SH-SY5Y (cell line): ENCODE measurements around the gene HK2.

Source experiments
- GATA2 ChIP-seq: IDR thresholded peaks from 2 replicates; pipeline ENCODE4 v1.6.1; 2011; ENCODE audit warnings: mild to moderate bottlenecking, low read depth, low read length
- GATA3 ChIP-seq: IDR thresholded peaks from 2 replicates; pipeline ENCODE4 v1.6.1; 2011; ENCODE audit warnings: low read depth, mild to moderate bottlenecking, low read length, moderate library complexity

Gene HK2

DNA sequence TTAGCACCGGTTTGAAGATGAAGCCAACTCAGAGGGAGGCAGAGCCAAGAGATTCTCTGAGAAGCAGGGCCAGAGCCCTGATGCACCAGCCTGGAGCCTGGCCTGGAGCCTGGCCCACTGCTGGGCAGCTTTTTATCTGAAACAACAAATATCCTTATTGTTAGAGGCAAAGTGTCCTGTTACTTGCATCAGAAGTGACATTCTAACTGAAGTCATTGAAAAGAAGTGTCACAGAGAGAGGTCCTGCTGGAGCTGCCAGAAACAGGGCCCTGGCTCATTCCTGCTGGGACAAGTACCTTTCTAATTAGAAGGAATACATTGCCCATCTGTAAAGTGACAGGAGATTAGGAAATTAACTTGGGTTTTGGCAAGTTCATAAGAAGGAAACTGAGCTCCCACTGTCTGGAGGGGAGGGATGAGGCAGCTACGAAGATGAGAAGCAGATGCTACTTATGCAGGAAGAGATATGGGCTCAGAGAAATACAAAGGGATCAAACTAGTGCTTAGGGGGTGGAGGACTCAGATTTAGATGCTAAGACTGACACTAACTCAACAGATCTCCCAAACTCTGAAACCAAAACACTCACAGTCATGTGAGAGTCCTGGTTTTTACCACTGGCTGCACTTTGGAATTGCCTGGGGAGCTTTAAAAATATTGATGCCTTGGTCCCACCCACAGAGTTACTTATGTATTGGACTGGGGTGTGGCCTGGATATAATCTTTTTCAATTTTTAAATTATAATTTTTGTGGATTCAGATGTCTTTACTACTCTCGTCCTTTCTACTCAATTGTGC is 11.0 kb upstream of the HK2 start:
- TF ChIP-seq GATA2 (no peak), GATA3 (no peak)

DNA sequence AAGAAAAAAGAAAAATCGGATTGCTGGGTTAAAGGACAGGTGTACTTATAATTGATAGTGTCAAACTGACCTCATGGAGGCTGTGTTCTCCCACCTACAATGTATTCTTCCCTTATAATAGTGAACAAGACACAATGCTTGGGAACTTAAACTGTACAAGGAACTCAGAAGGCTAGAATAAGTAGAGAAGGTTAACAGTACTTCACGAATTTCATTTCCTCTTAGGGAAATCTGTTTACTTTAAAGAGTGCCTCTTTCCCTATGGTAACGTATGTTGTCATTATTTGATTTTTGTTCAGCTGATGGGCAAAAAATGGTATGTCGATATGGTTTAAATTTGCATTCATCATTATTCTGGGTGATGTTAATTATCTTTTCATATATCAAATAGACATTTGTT is 9.2 kb upstream of the HK2 start:
- no peak for TF ChIP-seq GATA3
- TF ChIP-seq GATA2, result no peak

DNA sequence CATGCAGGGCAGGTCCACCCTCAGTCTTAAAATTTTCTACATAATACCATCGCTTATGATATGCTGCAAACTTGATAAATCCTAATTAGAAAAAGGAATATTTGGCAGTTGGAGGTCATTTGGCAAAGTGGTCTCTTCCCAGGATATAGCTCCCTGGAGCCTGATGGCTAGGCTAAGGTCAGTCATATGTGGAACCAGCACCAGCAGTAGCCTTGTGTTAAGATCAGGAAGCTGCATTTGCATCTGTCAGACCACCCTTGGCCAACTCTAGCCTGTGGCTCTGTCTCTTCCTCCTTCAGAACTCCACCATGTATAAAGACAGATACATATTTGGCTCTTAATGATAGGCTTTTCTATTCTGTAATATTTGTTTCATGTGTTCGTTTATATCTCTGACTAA is 5.4 kb upstream of the HK2 start:
- TF ChIP-seq GATA2 (no peak), GATA3 (no peak)

DNA sequence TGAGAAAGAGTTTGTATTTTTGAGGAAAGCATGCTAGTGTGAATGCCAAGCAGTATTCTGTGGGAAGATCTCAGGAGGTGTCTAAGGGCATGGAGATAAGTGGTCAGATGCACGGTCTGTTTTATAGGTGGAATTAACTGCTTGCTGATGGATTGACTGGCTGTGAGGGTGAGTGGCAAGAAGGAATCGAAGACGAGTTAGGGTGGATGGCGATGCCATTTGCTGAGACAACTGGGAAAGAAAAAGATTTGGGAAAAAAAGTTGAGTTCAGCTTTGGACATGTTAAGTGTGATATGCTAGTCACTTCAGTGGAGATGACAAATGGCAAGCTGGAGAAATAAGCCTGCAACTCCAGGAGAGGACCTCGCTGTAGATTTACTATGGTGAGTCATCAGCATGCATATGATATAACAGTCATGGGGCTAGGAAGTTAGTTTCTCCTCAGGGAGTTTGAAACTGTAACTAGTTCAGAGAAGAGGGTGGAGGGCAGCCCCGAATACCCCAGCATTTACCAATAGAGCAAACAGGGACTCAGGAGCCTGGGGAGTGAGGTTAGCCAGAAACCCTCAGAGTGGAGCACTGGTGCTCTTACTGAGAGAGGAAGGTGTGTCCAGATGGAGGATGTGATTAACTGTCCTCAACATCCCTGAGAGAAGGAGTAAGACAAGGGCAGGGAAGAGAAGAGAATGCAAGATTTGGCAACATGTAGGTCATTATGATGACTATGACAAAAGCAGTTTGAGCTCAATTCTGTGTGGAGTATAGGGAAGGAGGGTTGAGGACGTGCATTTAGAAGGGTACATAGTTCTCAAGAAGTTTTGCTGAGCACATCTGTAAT is 2.0 kb upstream of the HK2 start:
- TF ChIP-seq GATA2 (no peak), GATA3 (no peak)

DNA sequence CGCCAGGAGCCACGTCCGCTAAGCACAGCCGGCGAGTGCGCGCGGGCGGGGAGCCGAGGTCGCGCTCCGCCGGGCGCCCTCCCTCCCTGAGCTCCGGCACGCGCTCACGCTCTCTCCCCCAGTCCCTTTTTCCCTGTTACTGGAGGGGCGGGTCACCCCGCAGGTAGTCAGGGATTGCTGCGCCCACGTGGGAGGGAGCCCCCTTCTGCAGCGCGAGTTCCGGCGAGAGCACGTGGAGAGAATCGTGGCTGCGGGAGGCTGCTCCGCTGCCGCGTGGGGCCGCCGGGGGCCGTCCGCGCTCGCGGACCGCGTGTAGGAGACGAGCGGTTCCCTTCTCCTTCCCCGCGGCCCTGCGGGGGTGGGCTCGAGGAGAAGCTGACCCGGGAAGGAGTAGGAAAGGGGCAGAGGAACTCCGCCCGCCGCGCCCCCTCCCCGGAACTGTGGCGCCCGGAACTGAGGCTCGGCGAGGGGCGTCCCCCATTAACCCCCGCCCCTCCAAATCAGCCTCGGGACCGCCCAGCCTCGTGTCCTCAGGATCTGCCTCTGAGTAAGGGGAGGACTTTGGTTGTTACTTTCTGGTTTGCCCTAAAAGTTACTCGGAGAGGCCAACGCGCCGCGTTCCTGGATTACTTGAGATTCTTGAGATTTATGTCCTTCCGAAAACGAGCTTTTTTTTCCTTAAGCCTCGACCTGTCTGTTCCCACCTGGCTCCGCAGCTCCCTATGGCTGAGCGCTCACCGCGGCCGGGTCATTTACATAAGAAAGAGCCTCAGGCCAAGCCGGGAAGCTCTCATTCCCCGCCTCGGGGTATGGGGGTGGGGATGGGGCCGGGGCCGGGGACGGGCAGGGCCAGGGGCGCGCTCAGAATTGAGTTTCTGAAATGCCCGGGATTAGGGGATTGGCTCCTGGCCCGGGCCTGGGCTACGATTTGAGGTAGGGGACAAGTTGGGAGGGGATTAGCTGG is 1.1 kb downstream of the HK2 start:
- TF ChIP-seq GATA2 (no peak), GATA3 (no peak)

DNA sequence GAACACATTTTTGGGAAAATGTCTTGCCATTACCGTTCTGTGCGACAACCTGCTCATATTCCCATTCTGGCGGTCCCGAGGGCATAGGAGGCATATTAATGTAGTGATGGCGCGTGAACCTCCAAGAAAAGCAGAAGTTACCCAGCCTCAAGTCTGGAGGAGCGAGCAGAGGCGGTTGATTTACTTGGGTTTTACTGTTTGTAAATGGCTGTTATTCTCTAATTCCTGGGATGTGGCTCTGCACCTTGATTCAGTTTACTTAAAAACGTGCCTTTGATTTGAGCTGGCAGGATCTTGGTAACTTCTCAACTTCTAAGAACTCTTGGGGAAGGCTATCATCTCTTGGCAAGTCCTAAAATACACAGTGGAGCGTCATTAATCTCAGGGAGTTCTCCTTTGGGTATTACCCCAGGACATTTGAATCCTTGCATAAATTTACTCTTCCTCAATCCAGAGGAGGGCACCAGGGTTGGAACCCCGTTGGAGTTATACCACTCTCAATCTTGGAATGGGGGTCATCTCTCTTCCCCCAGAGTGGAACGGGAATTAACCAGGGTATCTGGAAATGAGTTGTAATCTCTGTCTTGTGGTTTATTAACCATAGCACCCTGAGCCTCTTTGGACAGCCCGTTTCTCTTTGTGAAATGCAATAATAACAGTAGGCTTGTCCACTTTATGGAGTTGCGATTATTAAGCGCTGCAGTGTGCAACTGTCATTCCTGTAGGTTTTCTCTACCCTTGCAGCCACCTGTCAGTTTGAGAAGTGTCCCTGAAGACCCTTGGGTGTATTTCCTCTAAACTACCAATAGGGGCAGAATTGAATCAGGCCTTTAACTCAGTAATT is 2.1 kb downstream of the HK2 start:
- TF ChIP-seq GATA3, result no peak
- no peak for TF ChIP-seq GATA2

DNA sequence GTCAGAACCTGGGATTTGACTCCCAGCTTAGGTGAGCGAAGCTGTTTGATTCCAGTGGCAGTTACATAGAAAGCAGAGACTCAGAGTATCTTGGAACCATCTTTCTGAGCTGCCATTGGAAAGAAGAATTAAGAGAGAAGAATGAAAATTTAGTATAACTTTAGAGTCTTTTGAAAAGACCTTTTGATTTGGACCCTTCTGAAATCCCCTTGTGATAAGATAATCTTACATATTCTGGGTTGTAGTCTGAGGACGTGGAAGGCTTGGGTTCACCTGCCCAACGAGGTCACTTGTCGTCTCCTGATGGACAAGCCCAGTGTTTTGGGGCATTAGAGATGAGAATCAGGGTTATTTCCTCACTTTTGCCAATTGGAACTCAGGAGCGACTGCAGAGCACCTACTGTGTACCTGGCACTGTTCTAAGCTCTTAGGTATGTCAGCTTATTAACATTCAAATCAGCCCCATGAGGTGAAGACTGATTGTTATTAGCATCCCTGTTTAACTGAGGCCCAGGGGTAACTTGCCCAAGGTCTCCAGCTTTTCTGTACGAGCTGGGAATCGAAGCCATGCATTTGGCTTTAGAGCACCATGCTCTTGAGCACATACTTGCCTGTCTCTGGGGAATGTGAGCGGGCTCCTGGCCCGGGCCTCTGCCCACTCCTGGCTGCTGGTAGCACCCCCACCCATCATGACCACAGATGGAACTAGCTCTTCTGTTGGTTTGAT is 2.9 kb downstream of the HK2 start:
- TF ChIP-seq GATA3 (no peak), GATA2 (no peak)

DNA sequence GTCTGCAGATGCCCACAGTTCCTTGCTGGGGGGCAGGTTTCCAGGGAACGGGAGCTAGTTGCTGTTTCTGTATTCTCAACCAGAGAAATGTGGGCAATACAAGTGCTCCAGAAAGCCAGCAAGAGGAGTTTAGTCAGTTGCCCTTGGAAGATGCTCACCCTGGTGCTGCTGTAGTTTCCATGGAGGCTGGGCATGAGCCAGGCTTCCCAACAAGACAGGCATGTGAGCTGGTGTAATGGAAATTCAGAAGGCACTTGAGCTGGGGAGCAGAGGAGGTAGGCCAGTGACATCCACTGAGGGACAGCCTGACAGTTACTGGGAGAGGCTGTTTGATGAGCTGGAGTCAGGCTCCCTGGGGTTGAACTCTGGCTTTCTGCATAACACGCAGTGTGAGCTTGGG is 7.7 kb downstream of the HK2 start:
- TF ChIP-seq GATA2 (no peak), GATA3 (no peak)

DNA sequence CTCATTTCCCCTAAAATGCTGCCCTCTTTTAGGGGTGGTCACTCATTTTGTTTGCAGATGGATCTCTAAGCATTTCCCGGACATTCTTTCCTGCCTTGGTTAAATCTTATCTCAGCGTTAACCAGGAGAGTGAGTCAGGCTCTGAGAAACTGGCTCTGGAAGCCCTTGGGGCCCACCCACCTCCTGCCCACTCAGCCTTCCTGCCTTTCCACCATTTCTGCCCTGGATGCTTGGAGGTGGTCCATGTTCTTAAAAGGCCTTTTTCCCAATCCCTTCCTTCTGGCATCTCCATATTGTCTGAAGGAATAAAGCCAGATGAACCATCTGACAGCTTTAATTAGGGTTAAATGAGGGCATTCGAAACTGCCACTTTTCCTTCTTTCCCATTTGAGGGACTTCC is 9.5 kb downstream of the HK2 start:
- TF ChIP-seq GATA2 (no peak), GATA3 (no peak)

DNA sequence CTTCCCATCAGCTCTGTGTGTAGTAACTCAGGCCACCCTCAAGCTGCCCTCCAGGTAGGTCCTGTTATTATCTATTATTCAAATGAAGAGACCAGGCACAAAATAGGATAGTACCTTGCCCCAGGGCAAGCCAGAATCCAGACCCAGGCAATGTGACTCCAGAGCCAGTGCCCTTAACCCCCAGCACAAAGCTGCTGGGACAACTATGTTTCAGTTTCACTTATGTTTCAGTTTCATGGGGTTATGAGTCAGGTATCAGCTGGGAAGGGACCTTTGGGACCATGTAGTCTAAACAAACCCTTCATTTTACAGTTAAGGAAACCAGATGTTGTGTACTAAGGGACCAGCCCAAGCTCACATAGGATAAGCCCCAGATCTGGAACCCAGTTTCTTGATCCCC is 10.0 kb downstream of the HK2 start:
- TF ChIP-seq GATA2, result no peak
- no peak for TF ChIP-seq GATA3

DNA sequence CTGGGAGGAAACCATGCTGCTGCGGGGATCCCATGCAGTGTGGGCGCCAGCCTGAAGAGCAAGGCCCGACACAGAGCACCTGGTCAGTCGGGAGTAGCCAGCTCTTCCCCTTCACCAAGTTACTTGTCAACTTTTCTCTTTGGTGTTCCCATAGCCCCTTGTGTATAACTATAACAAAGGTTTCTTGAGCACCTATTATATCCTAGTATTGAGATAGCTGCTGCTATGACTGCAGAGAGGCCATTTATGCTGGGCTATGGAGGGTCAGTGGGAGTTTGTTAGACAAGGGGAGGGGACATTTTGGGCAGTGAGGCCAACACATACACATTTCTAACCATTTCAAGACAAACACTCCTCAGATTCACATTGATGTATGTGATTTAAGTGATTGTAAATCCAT is 10.8 kb downstream of the HK2 start:
- TF ChIP-seq GATA3 (no peak), GATA2 (no peak)

DNA sequence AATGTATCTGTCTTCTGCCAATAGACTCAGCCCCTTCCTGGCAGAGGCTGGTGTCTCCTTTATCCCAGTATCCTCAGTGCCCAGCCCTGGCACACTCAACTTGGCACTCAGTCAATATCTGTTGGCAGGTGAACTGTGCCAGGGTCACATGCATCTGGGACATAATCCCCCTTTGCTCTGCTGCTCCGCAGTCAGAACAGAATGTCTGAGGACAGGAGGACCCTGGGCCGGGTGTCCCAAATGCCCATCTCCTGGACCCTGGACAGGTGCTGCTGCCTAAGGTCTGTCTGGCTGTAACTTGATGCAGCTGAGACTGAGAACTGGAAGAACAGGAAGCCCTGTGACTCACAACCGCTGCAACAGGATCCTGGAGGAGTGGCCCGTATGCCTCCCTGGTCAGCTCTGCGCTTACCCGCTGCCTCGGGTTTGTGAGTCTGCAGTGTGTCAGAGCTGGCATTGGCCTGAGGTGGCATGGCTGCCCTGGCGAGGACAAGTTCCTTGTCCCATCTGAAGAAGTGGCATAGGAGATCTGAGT is 11.4 kb downstream of the HK2 start:
- TF ChIP-seq GATA2 (no peak), GATA3 (no peak)
